SK-N-SH (cell line): Measurements from ENCODE around the gene OGDH.

ENCODE experiments used
- ELF1 ChIP-seq: IDR thresholded peaks from 2 replicates; pipeline ENCODE4 v1.4.0; 2012
- EP300 ChIP-seq, 2 experiments: IDR thresholded peaks; 2 replicates each; pipeline versions ENCODE4 v1.4.0 to v1.6.1; 2012; ENCODE audit warnings: borderline replicate concordance in 1 of 2, low read depth in 1 of 2, low read length in 1 of 2
- EZH2phosphoT487 ChIP-seq: fragments of 200-600 bp; sonication (generic); IDR thresholded peaks from 2 replicates; pipeline ENCODE4 v1.6.1; 2017; ENCODE audit warnings: low read depth, mixed run types, mild to moderate bottlenecking, antibody characterized with exemption, moderate library complexity, borderline replicate concordance
- FOSL2 ChIP-seq: IDR thresholded peaks from 2 replicates; pipeline ENCODE4 v1.4.0; 2012; ENCODE audit warnings: low read depth, mild to moderate bottlenecking, moderate library complexity, borderline replicate concordance
- FOXM1 ChIP-seq: IDR thresholded peaks from 2 replicates; pipeline ENCODE4 v1.4.0; 2012; ENCODE audit warnings: low read depth, mild to moderate bottlenecking
- GATA2 ChIP-seq: sonication (generic); formaldehyde crosslinking; IDR thresholded peaks from 2 replicates; pipeline ENCODE4 v1.5.0; 2020; ENCODE audit warnings: mild to moderate bottlenecking, missing genetic modification reagents
- MAX ChIP-seq: IDR thresholded peaks from 2 replicates; pipeline ENCODE4 v1.4.0; 2012; ENCODE audit warnings: low read depth
- MXI1 ChIP-seq: IDR thresholded peaks from 2 replicates; pipeline ENCODE4 v1.6.1; 2012; ENCODE audit warnings: mild to moderate bottlenecking, low read depth, low read length, improper control_type of control experiment
- POLR2AphosphoS5 ChIP-seq: IDR thresholded peaks from 2 replicates; pipeline ENCODE4 v1.6.1; 2012; ENCODE audit warnings: low read depth, low read length
- RFX5 ChIP-seq: IDR thresholded peaks from 2 replicates; pipeline ENCODE4 v1.6.1; 2012; ENCODE audit warnings: mild to moderate bottlenecking, improper control_type of control experiment, low read length
- SIN3A ChIP-seq: IDR thresholded peaks from 2 replicates; pipeline ENCODE4 v1.6.1; 2012; ENCODE audit warnings: low read depth, mild to moderate bottlenecking, low read length, moderate library complexity, borderline replicate concordance
- TEAD4 ChIP-seq: IDR thresholded peaks from 2 replicates; pipeline ENCODE4 v1.4.0; 2012; ENCODE audit warnings: mild to moderate bottlenecking, borderline replicate concordance; ENCODE audit not compliant: insufficient read depth
- YY1 ChIP-seq: IDR thresholded peaks from 2 replicates; pipeline ENCODE4 v1.4.0; 2012; ENCODE audit warnings: low read depth, mild to moderate bottlenecking
- TF ChIP-seq, protein P1 (sequence below): fragments of 200-600 bp; sonication (generic); IDR thresholded peaks from 2 replicates; pipeline ENCODE4 v1.6.1; 2017; ENCODE audit warnings: antibody characterized with exemption, mild to moderate bottlenecking, moderate library complexity

DNA sequence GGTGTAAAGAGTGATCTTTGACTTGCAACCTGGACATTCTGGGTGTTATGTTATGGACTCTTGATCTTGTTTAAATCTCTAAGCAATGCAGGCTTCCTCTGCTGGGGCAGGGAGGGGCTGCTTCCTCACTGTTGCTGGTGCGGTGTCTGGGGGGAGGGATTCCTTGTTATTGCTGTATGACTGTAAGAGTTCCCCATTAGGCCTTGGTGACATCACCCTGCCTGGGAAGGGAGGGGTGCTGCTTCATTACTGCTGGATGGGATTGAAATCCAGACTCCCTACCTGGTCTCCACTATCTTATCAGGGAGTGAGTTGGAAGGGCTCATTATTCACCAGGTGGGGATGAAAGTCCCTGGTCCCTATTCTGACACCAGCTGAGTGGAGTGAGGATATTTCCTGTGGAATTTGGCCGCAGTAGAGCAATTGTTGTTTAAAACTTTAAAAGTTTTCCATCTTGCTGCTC lies 8.8 kb downstream of the OGDH start:
- TF ChIP-seq POLR2AphosphoS5 (no peak), GATA2 (CRISPR knock-in tag) (no peak), TEAD4 (no peak), MAX (no peak), FOSL2 (no peak), EP300 (IDR thresholded peaks at IDR 0.05; ENCODE audit: borderline replicate concordance in 1 of 2, low read depth in 1 of 2, low read length in 1 of 2) (no peak), SIN3A (no peak), EZH2phosphoT487 (no peak), ELF1 (no peak), RFX5 (no peak), MXI1 (no peak), YY1 (no peak), FOXM1 (no peak)
- TF ChIP-seq, protein P1, sequence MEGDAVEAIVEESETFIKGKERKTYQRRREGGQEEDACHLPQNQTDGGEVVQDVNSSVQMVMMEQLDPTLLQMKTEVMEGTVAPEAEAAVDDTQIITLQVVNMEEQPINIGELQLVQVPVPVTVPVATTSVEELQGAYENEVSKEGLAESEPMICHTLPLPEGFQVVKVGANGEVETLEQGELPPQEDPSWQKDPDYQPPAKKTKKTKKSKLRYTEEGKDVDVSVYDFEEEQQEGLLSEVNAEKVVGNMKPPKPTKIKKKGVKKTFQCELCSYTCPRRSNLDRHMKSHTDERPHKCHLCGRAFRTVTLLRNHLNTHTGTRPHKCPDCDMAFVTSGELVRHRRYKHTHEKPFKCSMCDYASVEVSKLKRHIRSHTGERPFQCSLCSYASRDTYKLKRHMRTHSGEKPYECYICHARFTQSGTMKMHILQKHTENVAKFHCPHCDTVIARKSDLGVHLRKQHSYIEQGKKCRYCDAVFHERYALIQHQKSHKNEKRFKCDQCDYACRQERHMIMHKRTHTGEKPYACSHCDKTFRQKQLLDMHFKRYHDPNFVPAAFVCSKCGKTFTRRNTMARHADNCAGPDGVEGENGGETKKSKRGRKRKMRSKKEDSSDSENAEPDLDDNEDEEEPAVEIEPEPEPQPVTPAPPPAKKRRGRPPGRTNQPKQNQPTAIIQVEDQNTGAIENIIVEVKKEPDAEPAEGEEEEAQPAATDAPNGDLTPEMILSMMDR: no peak
